H1 (cell line): ENCODE data around the gene PACS1.

Experiments used
- CBX5 ChIP-seq: fragments of 300-800, 300-1000 bp; sonication (generic); IDR thresholded peaks from 2 replicates; pipeline ENCODE4 v1.7.1; 2016; ENCODE audit warnings: antibody characterized with exemption, low read length, low read depth
- EP300 ChIP-seq, 2 experiments: IDR thresholded peaks; 1 replicate in 1 of 2; 2 replicates in 1 of 2; pipeline ENCODE4 v1.6.1; 2011 to 2012; ENCODE audit warnings: low read depth in 2 of 2, low read length in 2 of 2, mild to moderate bottlenecking in 2 of 2, borderline replicate concordance in 1 of 2, inconsistent platforms in 1 of 2, moderate library complexity in 1 of 2
- EZH2 ChIP-seq: fragments of 200-600 bp; sonication (generic); IDR thresholded peaks from 2 replicates; pipeline ENCODE4 v1.7.1; 2012; ENCODE audit warnings: low read depth, mild to moderate bottlenecking, moderate library complexity, low read length, inconsistent platforms; ENCODE audit not compliant: severe bottlenecking
- FOSL1 ChIP-seq: IDR thresholded peaks from 2 replicates; pipeline ENCODE4 v1.6.1; 2011; ENCODE audit warnings: mild to moderate bottlenecking, low read depth, low read length, moderate library complexity; ENCODE audit not compliant: insufficient read depth
- GABPA ChIP-seq: IDR thresholded peaks from 2 replicates; pipeline ENCODE4 v1.6.1; 2011; ENCODE audit warnings: mild to moderate bottlenecking, low read length, moderate library complexity, borderline replicate concordance; ENCODE audit not compliant: insufficient read depth
- HDAC6 ChIP-seq: IDR thresholded peaks from one replicate; pipeline ENCODE4 v1.7.1; 2012; ENCODE audit warnings: low read depth, mild to moderate bottlenecking, inconsistent platforms, low read length, moderate library complexity
- PHF8 ChIP-seq: fragments of 200-600 bp; sonication (generic); conservative IDR thresholded peaks from 2 replicates; pipeline ENCODE4 v1.7.1; 2012; ENCODE audit warnings: low read depth, mild to moderate bottlenecking, inconsistent platforms, low read length, moderate library complexity
- POLR2A ChIP-seq, 2 experiments: IDR thresholded peaks; 1 replicate in 1 of 2; 2 replicates in 1 of 2; pipeline ENCODE4 v1.6.1; 2011; ENCODE audit warnings: low read depth in 2 of 2, low read length in 2 of 2, mild to moderate bottlenecking in 2 of 2; ENCODE audit errors: control extremely low read depth in 1 of 2
- RFX5 ChIP-seq: IDR thresholded peaks from 2 replicates; pipeline ENCODE4 v1.6.1; 2011; ENCODE audit warnings: low read depth, low read length, improper control_type of control experiment, borderline replicate concordance
- TF ChIP-seq, protein P1 (sequence below), 3 experiments: IDR thresholded peaks; 1 replicate in 2 of 3; 2 replicates in 1 of 3; pipeline versions ENCODE4 v1.5.1 to v1.6.1; 2011; ENCODE audit warnings: low read length in 3 of 3, mild to moderate bottlenecking in 3 of 3, inconsistent platforms in 2 of 3, low read depth in 1 of 3, moderate library complexity in 1 of 3; ENCODE audit not compliant: insufficient read depth in 1 of 3; ENCODE audit errors: control extremely low read depth in 1 of 3

DNA sequence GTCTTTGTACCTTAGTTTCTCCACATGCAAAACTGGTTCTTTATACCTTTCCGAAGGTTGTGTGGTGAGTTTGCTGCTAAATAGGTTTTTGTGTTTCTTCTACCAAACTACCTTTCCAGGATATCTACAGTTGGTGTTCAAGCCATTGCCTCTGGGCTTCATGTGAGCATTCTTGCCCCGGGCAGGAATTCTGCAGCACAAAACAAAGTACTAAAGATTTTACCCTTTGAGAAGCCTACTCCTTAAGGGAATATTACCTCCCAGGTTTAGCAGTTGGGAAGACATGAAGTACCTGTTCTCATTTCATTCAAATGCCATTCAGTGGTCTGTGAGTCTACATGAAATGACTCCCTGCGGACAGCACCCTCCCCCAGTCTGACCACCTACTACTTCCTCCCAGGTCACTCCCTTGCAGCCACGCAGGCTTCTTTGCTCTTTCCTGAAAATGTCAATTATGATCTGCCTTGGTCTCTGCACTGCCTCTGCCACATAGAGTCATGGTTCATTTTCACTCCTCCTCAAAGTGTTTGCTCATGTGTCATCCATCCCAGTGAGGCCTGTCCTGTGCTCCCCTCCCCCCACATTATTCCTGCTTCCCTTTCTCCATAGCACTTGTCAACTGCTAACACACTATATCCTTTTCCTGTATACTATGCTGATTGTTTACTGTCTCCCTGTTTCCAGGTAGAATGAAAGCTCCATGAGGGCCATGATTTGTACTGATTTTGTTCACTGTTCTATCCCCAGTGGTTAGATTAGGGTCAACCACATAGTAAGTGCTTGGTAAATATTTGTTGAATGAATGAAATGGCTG, 36.9 kb downstream of the PACS1 start:
- no peak for TF ChIP-seq CBX5
- TF ChIP-seq, protein P1, sequence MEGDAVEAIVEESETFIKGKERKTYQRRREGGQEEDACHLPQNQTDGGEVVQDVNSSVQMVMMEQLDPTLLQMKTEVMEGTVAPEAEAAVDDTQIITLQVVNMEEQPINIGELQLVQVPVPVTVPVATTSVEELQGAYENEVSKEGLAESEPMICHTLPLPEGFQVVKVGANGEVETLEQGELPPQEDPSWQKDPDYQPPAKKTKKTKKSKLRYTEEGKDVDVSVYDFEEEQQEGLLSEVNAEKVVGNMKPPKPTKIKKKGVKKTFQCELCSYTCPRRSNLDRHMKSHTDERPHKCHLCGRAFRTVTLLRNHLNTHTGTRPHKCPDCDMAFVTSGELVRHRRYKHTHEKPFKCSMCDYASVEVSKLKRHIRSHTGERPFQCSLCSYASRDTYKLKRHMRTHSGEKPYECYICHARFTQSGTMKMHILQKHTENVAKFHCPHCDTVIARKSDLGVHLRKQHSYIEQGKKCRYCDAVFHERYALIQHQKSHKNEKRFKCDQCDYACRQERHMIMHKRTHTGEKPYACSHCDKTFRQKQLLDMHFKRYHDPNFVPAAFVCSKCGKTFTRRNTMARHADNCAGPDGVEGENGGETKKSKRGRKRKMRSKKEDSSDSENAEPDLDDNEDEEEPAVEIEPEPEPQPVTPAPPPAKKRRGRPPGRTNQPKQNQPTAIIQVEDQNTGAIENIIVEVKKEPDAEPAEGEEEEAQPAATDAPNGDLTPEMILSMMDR (IDR thresholded peaks at IDR 0.05; ENCODE audit: control extremely low read depth in 1 of 3, insufficient read depth in 1 of 3, low read depth in 1 of 3, low read length in 3 of 3): no peak
- TF ChIP-seq EZH2: no peak
- TF ChIP-seq POLR2A (IDR thresholded peaks at IDR 0.05; ENCODE audit: control extremely low read depth in 1 of 2, low read depth in 2 of 2, low read length in 2 of 2): no peak
- no peak for TF ChIP-seq PHF8
- no peak for TF ChIP-seq HDAC6
- no peak for TF ChIP-seq EP300 (IDR thresholded peaks at IDR 0.05; ENCODE audit: borderline replicate concordance in 1 of 2, low read depth in 2 of 2, low read length in 2 of 2)
- TF ChIP-seq RFX5: no peak
- no peak for TF ChIP-seq GABPA
- TF ChIP-seq FOSL1: no peak
